NCI-H2227 (cell line): ENCODE measurements around the gene KRI1.
"Not testable (repeated sequence)": the region's sequence is repeated elsewhere in the genome, so short reads cannot be mapped to it uniquely, and the experiment has no call there.

Experiments used
- DNase-seq: peaks from one replicate; lab custom pipeline; 2025; ENCODE audit not compliant: unreplicated experiment; lab: John Stamatoyannopoulos, UW

Gene KRI1

DNA sequence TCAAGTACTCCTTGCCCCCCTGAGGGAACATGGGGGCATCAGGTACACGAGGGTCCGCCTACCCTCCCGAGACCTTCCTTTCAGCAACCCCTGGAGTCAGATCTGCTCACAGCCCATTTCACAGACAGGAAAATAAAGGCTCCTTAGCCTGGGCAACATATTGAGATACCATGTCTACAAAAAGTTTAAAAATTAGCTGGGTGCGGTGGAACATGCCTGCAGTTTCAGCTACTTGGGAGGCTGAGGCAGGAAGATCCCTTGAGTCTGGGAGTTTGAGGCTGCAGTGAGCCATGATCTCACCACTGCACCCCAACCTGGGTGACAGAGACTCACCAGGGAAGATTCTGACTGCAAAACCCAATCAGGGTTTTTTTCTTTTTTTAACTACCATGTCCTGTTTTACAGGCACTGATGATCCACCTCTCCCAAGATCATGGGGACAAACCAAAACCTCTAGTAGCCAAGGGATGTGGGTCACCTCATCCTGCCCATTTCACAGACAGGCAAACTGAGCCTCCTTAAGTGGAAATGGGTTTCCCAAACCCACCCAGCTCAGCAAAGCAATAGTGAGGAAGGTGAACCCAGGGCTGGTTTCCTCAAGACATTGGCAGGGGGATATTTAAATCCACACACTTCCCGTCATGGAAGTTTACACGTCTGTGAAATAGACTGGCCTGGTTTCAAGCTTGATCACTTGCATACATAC, 9.4 kb upstream of the KRI1 start:
- no peak for DNase-seq

DNA sequence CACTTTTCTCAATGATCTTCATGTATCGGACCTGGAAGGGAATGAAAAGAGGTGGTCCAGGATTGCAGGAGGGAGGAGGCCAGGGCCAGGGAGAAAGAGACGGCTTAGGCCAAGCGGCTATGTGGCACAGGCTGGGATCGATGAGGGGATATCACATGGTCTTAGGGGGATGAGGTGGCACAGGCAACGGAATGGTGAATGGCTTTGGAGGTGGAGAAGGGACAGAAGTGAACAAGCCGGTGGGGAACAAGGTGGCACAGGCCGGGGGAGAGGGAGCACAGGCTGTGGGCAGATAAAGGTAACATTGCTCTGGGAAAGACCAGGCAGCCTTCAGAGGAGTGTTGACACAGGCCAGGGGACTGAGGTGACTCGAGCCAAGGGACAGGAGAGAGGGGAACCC, 8.7 kb upstream of the KRI1 start:
- DNase-seq = no peak

DNA sequence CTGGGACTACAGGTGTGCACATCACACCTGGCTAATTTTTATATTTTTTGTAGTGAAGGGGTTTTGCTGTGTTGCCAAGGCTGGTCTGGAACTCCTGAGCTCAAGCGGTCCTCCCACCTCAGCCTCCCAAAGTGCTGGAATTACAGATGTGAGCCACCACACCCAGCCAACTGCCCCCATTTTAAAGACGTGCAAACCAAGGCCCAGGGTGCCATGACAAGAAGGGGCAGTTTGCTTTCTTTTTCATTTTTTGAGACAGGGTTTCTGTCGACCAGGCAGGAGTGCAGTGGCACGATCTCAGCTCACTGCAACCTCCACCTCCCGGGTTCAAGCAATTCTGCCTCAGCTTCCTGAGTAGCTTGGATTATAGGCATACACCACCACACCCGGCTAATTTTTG, 8.0 kb upstream of the KRI1 start:
- DNase-seq = not testable (repeated sequence)

DNA sequence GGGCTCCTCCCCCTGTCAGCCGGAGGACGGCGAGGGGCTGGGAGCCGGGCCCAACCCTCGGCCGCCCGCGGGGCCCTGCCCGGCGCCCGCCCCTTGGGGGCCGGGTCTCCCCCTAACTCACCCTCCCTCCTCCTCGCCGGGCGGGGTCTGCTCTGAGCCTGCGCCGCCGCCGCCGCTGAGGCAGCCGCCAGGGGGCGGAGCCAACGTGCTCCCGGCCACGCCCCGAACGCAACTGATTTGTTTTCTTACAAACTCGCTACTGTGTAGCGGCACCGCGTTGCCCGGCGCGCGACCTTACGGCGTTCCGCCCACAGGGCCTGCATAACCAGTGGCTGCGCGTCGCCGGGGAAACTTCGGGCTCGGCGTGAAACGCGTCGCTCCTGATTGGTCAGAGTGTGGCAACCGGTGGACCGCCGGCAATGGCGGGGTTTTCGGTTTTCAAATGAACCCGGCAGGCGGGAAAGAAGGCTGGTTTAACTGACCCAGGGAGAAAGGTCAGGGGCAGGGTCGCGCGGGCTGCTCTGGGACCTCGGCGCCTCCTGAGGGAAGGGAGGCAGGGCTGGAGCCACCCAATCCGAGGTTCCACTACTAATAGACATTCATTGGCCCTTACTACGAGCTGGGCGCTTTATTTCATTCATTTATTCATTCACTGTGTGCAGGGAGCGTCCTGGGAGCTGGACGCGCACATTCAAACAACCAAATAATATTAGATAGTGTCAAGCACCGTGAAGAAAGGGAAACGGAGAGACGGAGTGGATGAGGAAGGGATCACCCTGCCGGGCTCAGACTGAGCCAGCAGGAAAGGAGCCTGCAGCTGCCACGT, 3.2 kb upstream of the KRI1 start, which contains the start of gene CDKN2D:
TSS of gene CDKN2D (minus strand) at position 154 of the 826 bp plus-strand sequence. CDS start 326 bp downstream, outside the sequence.
- DNase-seq = peak; percentile 99

DNA sequence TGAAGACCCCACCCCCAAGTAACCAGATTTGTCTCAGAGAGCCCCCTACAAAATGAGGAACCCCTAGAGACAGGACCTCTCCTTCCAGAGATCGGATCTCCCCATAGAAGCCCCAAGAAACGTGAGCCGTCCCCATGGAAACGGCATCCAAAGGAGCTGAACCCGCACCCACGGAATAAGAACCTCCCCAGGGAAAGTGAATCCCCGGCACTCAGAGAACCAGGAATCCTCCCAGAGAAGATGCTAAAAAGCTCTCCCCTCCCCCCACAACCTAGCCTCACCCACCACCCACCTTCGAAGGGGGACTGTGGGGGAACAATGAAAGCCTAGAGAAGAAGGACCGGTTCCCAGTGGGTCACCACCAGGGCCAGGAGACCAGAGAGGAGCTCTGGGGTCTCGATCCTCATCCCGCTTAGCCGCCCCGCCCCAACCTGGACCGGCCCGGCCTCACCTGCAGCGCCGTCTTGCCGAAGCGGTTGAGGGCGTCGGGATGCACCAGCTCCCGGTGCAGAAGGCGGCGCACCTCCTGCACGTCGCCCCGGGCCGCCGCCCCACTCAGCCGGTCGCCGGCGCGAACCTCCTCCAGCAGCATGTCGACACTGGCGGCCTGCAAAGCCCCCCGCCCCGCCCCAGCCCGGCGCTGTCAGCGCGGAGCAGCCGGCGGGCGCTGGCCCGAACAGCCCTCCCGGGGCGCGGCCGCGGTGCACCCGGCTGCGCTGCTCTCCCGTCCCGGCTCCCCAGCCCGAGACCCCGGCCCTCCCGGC, 2.4 kb upstream of the KRI1 start:
- DNase-seq = peak; percentile 37

DNA sequence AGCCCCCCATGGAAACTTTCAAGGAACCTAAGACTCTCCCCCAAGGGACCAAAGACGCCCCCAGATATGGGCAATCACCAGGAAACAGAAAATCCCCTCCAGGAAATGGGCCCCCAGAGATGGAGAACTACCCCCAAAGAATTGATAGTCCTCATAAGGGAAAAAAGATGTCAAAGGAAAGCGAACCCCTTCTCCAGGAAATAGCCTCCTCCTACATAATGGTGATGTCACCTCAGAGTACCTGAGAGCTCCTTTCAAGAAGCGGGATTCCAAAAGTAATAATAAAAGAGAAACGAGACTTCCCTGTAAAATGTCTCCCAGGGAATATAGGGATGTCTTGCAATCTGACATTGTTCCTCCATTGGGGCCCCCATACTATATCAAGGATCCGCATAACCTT, 1.8 kb upstream of the KRI1 start:
- no peak for DNase-seq

DNA sequence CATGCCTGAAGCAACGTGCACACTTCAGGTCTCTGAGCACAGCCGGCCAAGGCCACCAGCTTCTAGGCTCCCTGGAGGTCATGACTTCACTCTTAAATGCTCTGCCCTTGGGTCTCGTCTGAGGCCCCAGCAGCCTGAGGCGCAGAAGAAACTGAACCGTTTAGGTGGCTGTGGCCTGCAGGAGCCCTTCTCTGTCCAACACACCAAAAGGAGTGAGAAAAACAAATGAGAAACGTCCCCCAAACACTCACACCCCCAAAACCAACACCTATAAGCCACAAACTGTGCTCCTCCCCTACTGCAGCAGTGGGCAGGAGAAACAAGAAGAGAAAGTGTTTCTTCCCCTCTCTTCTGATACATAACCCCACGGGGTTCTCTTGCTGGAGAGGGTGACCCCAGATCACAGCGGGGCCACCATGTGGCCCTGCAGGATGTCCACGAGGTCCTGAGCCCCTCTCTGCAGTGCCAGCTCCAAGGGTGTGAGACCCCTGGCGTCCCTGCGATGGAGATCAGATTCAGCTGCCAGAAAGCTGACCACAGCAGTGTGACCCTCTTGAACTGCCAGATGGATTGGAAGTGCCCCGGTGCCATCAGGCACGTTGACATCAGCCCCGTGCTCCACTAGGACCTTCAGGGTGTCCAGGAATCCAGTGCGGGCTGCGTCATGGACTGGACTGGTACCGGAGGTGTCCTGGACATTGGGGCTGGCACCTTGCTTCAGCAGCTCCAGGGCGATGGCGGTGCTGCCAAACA, 1.0 kb upstream of the KRI1 start:
- no peak for DNase-seq

DNA sequence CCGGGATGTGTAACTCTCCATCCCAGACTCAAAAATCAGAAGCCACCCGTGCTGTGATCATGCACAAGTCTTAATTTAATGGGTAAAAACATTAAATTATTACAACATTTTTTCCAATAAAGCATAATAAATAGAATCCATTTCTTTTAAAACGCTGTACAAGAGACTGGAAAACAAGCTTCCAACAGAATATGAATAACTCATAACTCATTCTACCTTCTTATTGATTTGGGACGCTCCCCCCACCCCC, 523 bp upstream of the KRI1 start:
- no peak for DNase-seq

DNA sequence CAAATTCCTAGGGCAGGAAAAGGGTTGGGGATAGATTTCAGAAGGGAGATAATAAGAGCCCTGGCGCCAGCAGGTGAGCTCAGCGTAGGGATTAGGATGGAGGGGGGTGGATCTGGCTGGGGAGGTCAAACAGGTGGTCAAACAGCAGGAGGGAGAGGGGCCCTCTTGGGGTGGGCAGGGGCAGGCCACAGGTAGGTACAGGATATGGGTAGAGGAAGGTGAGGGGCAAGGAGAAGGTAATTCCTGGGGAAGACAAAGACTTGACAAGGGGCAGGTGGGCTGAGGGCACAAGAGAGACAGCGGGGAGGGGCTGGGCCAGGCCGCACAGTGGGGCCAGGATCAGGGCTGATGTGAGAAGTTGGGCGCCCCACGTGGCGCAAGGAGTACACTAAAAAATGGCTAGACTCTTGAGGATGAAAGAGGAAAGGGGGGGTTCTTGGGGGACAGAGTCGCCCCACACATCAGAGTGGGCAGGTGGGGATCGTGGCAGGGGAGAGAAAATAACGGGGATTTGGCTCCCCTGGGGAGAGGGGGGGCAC, 713 bp downstream of the KRI1 start:
- DNase-seq = peak; percentile 56

DNA sequence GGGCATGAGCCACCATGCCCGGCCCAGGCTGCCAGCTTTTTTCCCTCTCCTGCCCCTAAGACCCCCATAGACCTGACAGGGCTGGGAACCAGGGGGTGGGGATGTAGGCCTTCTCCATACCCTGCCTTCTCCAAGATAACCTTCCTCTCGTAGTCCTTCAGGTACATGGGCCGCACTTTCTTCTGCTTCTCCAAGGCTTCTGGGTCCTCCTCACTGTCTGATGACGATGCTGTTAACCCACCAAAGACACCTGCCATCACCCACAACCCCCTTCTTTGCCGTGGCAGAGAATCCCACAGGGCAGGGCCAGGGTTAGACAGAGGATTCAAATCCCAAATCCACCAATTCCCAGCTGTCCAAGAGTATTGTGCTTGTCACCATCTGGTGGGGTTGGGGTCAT, 3.2 kb downstream of the KRI1 start:
- DNase-seq = no peak

DNA sequence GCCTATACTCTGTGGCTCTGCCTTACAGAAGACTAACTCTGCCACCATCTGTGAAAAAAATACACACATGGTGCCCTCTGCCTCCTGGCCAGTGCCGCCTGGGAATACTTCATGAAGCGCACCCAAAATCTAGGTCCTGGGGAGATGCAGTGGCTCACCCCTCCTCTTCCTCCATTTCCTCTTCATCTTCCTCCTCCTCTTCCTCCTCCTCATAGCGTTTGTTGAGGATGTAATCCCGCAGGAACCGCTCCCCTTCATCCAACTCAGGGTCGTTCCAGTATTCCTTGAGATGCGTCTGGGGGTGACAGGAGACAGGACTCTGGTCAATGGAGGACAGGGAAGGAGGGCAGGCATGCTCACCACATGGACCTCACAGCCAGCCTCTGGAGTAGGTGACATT, 5.7 kb downstream of the KRI1 start:
- DNase-seq = no peak

DNA sequence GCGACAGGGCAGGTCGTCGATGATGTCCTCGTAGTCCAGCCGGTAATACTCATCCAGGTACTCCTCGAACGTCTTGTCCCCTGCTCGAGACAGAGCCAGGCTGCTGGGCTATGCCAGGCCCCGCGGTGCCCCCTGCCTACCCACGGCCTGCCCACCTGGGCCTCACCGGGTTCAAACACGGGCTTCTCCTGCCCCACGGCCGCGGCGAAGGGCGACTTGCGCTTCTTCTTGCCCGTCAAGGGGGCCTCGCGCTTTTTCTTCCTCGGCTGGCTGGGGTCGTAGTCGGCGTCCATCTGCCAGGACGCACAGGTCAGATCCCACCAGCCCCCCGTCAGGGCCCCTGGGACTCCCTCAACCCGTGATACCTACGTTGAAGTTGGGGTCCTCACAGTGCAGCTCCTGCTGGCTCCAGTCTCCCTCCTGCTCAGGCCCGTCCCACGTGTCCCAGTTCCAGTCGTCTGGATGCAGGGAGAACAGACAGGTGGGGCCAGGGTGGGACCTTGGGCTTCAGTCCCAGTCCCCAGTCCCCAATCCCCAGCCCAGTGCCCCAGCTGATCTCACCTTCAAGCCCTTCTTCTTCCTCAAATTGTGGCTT, 8.1 kb downstream of the KRI1 start:
- DNase-seq = no peak

DNA sequence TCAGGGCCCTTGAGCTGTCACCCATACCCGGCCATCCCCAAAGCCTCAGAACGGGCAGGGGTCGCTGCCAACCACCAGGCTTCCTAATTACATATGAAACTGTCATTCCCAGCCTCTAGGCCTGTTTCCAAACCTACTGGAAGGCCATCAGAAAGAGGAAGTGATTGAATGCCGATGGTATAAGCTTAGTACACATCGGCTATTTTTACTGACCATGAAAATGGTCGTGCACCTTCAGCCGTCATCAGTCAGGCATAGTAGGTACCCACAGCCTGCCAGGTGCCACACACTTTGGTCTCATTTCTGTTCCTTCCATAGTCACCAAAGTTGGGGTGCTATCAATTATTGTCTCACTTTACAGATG, 10.2 kb downstream of the KRI1 start:
- DNase-seq = no peak

DNA sequence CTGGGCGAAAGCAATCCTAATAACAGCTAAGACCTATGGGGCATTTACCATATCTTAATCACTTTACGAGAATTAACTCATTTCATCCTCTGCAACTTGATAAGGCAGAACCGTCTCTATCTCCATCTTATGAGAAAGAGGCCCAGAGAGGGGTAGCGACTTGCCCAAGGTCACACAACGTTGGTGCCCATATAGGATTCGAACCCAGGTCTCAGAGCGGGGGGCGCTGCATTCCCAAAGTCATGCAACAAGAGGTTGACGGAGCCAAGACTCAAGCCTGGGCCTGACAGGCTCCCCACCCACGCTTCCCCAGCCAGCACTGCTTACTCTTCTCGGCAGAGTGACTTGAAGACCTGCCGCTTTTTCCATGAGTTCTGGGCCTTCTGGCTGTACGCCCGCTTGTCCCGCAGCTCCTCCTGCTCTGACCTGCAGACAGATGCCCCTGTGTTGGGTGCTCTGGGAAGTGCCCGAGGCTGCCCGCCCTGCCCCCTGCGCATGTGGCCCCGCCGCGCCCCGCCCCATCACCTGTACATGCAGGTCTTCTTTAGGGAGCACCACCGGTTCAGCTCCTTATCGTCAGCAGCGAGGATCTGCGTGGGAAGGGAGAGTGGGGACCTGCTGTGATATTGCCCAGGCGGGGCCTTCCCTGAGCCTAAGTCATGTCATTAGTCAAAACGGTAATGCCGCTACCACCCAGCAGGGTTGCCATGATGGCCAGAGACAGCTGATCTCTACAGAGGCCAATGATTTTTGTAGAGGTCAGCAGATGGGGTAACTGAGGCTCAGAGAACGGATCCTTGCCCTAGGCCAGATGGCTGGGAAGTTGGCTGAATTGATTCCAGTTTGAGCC, 10.8 kb downstream of the KRI1 start:
- no peak for DNase-seq

DNA sequence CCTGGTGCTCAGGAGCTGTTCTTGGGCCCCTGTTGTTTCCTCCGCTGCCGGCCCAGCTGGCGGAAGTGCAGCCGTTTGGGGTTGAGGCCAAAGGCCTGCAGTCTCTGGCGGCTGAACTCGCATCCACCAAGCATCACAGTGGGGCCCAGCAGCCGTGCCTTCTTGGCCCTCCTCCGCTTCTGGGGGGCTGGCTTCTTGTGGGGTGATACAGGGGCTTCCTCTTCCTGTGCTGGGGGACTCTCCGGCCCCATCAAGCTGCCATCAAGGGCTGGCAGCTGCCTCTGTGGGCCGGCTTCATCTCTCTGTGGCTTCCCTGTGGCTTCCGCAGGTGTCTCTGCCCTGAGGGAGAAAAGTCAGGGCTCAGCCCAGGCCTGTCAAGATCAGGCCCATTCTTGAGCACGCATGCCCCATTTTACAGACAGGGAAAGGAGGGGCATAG, 11.8 kb downstream of the KRI1 start:
- DNase-seq = no peak

DNA sequence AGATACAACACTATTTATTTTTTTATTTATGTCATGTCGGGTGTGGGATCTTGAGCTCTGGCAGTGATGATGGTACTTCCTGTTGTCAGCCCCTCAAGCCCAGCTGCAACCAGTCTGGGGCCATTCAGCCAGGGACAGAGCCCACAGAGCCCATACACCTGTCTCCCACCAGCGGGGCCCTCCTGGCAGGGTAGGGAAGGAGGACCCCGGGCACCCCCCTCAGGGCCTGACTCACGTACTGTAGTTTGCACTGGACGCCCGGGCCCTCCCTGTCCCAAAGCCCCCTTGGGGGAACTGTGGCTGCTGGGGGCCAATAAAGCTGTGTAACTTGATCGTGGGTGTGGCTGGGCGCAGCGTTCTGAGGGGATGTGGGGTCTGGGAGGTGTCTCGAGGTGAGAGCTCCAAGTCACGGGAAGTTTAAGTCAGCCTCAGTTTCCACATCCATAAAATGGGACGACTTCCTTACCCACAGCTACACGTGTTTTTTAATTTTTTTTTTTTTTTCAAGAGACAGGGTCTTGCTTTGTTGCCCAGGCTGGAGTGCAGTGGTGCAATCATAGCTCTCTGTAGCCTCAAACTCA, 12.6 kb downstream of the KRI1 start:
- no peak for DNase-seq

DNA sequence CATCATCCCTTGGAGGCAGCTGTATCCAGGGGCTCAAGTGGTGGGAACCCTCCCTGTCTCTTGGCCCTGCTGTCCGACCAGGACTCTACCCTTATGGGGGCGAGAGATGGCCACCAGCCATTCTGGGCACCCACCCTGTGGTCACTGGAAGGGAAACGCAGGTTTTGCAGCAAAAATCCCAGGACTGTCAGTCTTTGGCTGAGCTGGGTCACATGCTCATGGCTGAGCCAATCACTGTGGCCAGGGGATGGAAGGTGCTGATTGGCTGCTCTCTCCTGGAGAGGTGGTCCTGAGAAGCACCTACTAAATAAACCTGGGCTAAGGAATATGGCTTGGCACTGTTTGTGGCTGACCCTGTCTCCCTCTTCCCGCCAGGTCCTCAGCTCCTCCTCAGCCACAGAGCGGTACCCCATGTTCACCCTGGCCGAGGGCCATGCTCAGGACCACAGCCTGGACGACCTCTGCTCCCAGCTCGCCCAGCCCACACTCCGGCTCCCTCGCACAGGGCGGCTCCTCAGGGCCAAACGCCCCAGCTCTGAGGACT, 13.2 kb downstream of the KRI1 start:
- peak; percentile 11 for DNase-seq

DNA sequence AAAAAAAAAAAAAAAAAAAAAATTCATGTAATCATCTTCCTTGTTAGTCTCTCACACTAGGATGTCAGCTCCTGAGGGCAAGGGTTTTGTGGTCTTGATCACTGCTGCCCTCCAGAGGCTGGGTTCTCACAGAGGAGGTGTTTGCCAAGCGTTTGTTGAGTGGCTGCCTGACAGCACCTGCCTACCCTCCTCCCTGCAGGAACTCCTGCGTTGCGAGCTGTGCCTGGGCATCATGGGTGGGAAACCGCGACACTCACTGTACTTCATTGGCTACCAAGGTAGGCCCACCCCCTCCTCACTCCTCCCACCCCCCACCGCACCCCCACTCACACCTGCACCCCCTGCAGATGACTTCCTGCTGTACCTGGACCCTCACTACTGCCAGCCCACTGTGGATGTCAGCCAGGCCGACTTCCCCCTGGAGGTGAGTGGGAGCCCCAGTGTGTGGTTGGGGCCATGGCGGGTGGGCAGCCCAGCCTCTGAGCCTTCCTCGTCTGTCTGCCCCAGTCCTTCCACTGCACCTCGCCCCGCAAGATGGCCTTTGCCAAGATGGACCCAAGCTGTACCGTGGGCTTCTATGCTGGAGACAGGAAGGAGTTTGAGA, 14.0 kb downstream of the KRI1 start:
- no peak for DNase-seq

DNA sequence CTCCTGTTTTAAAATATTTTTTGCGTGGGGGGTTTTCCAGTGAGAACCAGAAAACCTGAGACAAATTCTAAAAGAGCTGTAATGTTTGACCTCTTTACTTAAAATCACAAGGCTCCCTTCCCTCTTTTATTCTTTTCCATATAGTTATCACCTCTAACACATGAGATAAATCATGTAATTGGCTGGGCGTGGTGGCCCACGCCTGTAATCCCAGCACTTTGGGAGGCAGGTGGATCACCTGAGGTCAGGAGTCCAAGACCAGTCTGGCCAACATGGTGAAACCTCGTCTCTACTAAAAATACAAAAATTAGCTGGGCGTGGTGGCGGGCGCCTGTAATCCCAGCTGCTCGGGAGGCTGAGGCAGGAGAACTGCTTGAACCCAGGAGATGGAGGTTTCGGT, 14.8 kb downstream of the KRI1 start:
- not testable (repeated sequence) for DNase-seq
